ENCODE data around the gene SCYL1. TPM values are rescaled to one million over a fixed set of nuclear protein-coding genes. Genes with fewer than 3 reads are reported as not detected.

The SCYL1 gene
- total RNA-seq, 2 experiments from 2014 or later: 74.2 to 74.9 TPM

GRCh38 chr11:65537620-65538231 is 12.8 kb downstream of the SCYL1 start:
- H3K9me3 Mint-ChIP-seq: no peaks in the 10 kb centered on the region
- H3K36me3 Mint-ChIP-seq: peaks cover 6% of the 10 kb centered on the region
- DNase-seq: no peak
- POLR2A ChIA-PET: interaction anchor here (1.1 to 2.2 kb wide), 4 partner anchors 8 to 35 kb away, joined by 4 to 11 read pairs (median 5); partner anchors contain the start of genes FAM89B and SCYL1
- peaks cover 3% of the 10 kb centered on the region for H3K4me1 Mint-ChIP-seq
- no peaks in the 10 kb centered on the region for H3K27me3 Mint-ChIP-seq
- ATAC-seq (ENCODE audit: low read depth): no peak
- no peak overlapping the region for H3K4me3 Mint-ChIP-seq
- no peak overlapping the region for H3K27ac Mint-ChIP-seq

- POLR2A ChIA-PET: interaction anchor here (1.1 to 5.1 kb wide), 5 partner anchors 8 to 50 kb away, joined by 4 to 36 read pairs (median 6); partner anchors contain the start of genes FAM89B and SCYL1
- DNase-seq (no peak), ATAC-seq (ENCODE audit: low read depth) (no peak)
- Mint-ChIP-seq H3K9me3 (no peaks in the 10 kb centered on the region), H3K27ac (no peak overlapping the region), H3K27me3 (no peaks in the 10 kb centered on the region), H3K4me1 (peaks cover 3% of the 10 kb centered on the region), H3K4me3 (no peak overlapping the region), H3K36me3 (peaks cover 5% of the 10 kb centered on the region)
These were observed 13.5 kb downstream of the SCYL1 start for GRCh38 chr11:65538232-65538914.

- H3K27me3 Mint-ChIP-seq: no peaks in the 10 kb centered on the region
- H3K36me3 Mint-ChIP-seq: peaks cover 5% of the 10 kb centered on the region
- DNase-seq: no peak
- H3K9me3 Mint-ChIP-seq: no peaks in the 10 kb centered on the region
- H3K4me3 Mint-ChIP-seq: no peak overlapping the region
- ATAC-seq (ENCODE audit: low read depth): no peak
- POLR2A ChIA-PET: interaction anchor here (0.8 to 5.1 kb wide), 11 partner anchors 10 to 124 kb away, joined by 3 to 51 read pairs (median 7); partner anchors contain the start of genes FAM89B, KCNK7, MALAT1 and PCNX3
- H3K4me1 Mint-ChIP-seq: peaks cover 3% of the 10 kb centered on the region
- H3K27ac Mint-ChIP-seq: no peak overlapping the region
These were observed 14.2 kb downstream of the SCYL1 start for GRCh38 chr11:65538915-65539743.

GRCh38 chr11:65539744-65540289 is 14.9 kb downstream of the SCYL1 start:
- no peak for DNase-seq
- peaks cover 3% of the 10 kb centered on the region for H3K4me1 Mint-ChIP-seq
- peak; percentile 69 for ATAC-seq (ENCODE audit: low read depth)
- no peaks in the 10 kb centered on the region for H3K27me3 Mint-ChIP-seq
- POLR2A ChIA-PET: interaction anchor here (0.5 to 5.1 kb wide), 17 partner anchors 10 to 123 kb away, joined by 3 to 51 read pairs (median 8); partner anchors contain the start of genes EHBP1L1, FAM89B, KCNK7 and MALAT1
- peak overlapping the region; percentile 65 for H3K27ac Mint-ChIP-seq
- no peaks in the 10 kb centered on the region for H3K36me3 Mint-ChIP-seq
- peak overlapping the region; percentile 83 for H3K4me3 Mint-ChIP-seq
- no peaks in the 10 kb centered on the region for H3K9me3 Mint-ChIP-seq

- Mint-ChIP-seq H3K27me3 (no peaks in the 10 kb centered on the region), H3K27ac (peak overlapping the region; percentile 83), H3K4me3 (peak overlapping the region; percentile 83), H3K4me1 (peaks cover 4% of the 10 kb centered on the region), H3K36me3 (no peaks in the 10 kb centered on the region), H3K9me3 (no peaks in the 10 kb centered on the region)
- ATAC-seq (ENCODE audit: low read depth) (peak; percentile 86), DNase-seq (peak; percentile 97)
- POLR2A ChIA-PET: interaction anchor here (0.5 to 5.1 kb wide), 19 partner anchors 11 to 122 kb away, joined by 3 to 51 read pairs (median 7); partner anchors contain the start of genes EHBP1L1, FAM89B, KCNK7 and MALAT1
These were observed 15.6 kb downstream of the SCYL1 start for GRCh38 chr11:65540290-65541092.

GRCh38 chr11:65541093-65541982 is 16.5 kb downstream of the SCYL1 start:
- Mint-ChIP-seq H3K27ac (peak overlapping the region; percentile 83), H3K27me3 (no peaks in the 10 kb centered on the region), H3K36me3 (no peaks in the 10 kb centered on the region), H3K4me1 (peaks cover 11% of the 10 kb centered on the region), H3K4me3 (peak overlapping the region; percentile 83), H3K9me3 (no peaks in the 10 kb centered on the region)
- ATAC-seq (ENCODE audit: low read depth) (no peak), DNase-seq (no peak)
- POLR2A ChIA-PET: interaction anchor here (1.0 to 5.1 kb wide), 16 partner anchors 11 to 74 kb away, joined by 3 to 51 read pairs (median 9); partner anchors contain the start of genes EHBP1L1, FAM89B, KCNK7 and MALAT1

- POLR2A ChIA-PET: interaction anchor here (0.7 to 5.1 kb wide), 4 partner anchors 9 to 46 kb away, joined by 3 to 51 read pairs (median 29); partner anchors contain the start of genes FAM89B and ZNRD2
- ATAC-seq (ENCODE audit: low read depth): no peak
- Mint-ChIP-seq H3K36me3 (peaks cover 2% of the 10 kb centered on the region), H3K27ac (no peak overlapping the region), H3K27me3 (no peaks in the 10 kb centered on the region), H3K4me3 (no peak overlapping the region), H3K9me3 (no peaks in the 10 kb centered on the region), H3K4me1 (peaks cover 15% of the 10 kb centered on the region)
- DNase-seq: no peak
These were observed 18.0 kb downstream of the SCYL1 start for GRCh38 chr11:65542738-65543390.

GRCh38 chr11:65545853-65546216 is 21.0 kb downstream of the SCYL1 start:
- H3K4me3 Mint-ChIP-seq: peak overlapping the region; percentile 80
- peak overlapping the region; percentile 76 for H3K27ac Mint-ChIP-seq
- H3K4me1 Mint-ChIP-seq: peaks cover 28% of the 10 kb centered on the region
- ATAC-seq (ENCODE audit: low read depth) (no peak), DNase-seq (no peak)
- H3K9me3 Mint-ChIP-seq: no peaks in the 10 kb centered on the region
- H3K27me3 Mint-ChIP-seq: no peaks in the 10 kb centered on the region
- POLR2A ChIA-PET: interaction anchor here (1.2 to 4.6 kb wide), 6 partner anchors 15 to 67 kb away, joined by 4 to 42 read pairs (median 9); partner anchors contain the start of genes FAM89B and ZNRD2
- H3K36me3 Mint-ChIP-seq: peaks cover 19% of the 10 kb centered on the region

GRCh38 chr11:65546217-65546958 is 21.5 kb downstream of the SCYL1 start:
- Mint-ChIP-seq H3K27ac (peak overlapping the region; percentile 83), H3K36me3 (peaks cover 25% of the 10 kb centered on the region), H3K27me3 (no peaks in the 10 kb centered on the region), H3K4me1 (peaks cover 28% of the 10 kb centered on the region), H3K9me3 (no peaks in the 10 kb centered on the region), H3K4me3 (peak overlapping the region; percentile 80)
- peak; percentile 81 for ATAC-seq (ENCODE audit: low read depth)
- peak; percentile 100 for DNase-seq
- POLR2A ChIA-PET: interaction anchor here (0.5 to 4.6 kb wide), 16 partner anchors 9 to 575 kb away, joined by 3 to 42 read pairs (median 4); partner anchors contain the start of genes FAM89B, MALAT1, RELA and ZNRD2

GRCh38 chr11:65547446-65548125 is 22.7 kb downstream of the SCYL1 start:
- peaks cover 31% of the 10 kb centered on the region for H3K36me3 Mint-ChIP-seq
- ATAC-seq (ENCODE audit: low read depth) (no peak), DNase-seq (peak; percentile 45)
- peak overlapping the region; percentile 80 for H3K4me3 Mint-ChIP-seq
- peak overlapping the region; percentile 60 for H3K27ac Mint-ChIP-seq
- no peaks in the 10 kb centered on the region for H3K9me3 Mint-ChIP-seq
- H3K27me3 Mint-ChIP-seq: no peaks in the 10 kb centered on the region
- peaks cover 39% of the 10 kb centered on the region for H3K4me1 Mint-ChIP-seq
- POLR2A ChIA-PET: interaction anchor here (1.1 to 4.6 kb wide), 8 partner anchors 10 to 142 kb away, joined by 3 to 42 read pairs (median 4); partner anchors contain the start of genes FAM89B, MALAT1 and ZNRD2
